GM18511 (cell line): ENCODE results near the gene ETV4.

Experiments
- ATAC-seq: cut with Tn5 transposase; IDR thresholded peaks from one replicate; pipeline ENCODE4 v1.9.1; 2021; ENCODE audit warnings: mild to moderate bottlenecking, moderate library complexity; ENCODE audit not compliant: unreplicated experiment

The ETV4 gene

DNA sequence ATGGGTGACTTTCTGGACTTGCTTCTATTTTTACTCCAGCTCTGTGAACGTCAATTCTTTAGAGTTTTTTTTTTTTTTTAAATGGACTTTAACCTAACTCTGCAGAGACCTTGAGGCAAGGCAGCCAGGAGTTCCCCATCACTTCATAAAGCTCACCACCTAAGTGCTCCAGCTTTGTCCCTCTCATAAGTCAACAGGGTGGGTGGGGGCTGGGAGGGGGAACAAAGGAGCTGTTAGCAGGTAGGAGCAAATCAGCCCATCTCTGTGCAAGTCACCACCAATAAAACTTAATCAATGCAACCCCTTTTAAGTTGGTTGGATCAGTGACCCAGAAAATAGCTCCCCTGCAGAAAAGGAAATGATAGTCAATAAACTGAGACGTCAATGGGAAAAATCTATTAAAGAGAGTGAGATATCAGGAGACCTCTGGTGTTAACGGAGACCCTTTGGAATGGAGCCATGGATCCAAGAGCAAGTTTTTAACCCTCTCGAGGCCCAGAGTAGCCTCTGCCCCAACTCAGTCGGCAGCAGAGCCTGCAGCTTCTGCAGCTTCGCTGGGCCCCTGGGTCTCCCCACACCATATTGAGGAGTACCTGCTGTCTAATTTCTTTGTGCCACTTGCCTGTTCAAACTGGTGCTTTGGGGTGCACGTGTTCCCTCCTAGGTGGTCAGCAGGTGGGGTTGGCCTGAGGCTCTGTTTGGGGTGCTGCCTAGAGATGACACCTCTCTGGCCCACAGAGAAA, 27.6 kb upstream of the ETV4 start:
- ATAC-seq = no peak

DNA sequence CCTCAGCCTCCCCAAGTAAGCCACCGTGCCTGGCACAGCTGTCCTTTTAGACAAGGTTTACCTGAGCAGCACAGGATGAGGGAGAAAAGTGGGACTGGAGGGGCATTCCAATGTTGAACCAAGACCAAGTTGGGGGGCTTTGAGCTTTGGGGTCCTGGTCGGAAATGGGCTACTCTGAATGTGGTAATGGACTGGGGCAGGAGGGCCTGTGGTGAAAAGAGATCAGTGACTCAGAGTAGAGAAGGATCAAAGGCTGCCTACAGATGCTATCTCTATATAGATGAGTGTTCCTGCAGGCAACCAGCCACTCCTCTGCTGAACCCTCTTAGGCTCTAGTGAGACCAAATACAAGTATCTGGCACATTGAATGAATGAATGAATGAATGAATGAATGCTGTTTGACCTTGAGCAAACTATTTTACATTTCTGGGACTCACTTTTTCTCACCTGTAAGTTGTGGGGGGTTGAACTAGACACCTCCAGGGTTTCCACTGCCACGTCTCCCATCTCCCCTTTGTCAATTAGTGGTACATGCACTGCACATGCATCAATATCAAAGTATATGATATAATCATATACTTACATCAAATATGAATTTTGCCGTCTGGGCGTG, 26.3 kb upstream of the ETV4 start:
- ATAC-seq = no peak

DNA sequence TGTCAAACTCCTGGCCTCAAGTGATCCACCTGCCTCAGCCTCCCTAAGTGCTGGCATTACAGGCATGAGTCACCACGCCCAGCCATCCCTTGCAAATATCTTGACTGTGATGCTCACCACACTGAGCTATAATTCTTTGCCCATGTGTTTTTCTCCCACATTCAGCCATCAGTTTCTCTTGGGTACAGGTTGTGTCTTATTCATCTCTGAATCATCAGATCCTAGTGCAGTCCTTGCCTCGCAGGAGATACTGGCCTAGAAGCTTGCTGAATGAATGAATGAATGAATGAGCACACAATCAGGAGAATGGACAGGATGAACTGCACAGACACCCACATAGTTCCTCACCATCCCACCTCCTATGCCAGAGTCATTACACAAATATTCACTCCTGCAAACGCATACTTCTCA, 24.4 kb upstream of the ETV4 start:
- ATAC-seq = no peak

DNA sequence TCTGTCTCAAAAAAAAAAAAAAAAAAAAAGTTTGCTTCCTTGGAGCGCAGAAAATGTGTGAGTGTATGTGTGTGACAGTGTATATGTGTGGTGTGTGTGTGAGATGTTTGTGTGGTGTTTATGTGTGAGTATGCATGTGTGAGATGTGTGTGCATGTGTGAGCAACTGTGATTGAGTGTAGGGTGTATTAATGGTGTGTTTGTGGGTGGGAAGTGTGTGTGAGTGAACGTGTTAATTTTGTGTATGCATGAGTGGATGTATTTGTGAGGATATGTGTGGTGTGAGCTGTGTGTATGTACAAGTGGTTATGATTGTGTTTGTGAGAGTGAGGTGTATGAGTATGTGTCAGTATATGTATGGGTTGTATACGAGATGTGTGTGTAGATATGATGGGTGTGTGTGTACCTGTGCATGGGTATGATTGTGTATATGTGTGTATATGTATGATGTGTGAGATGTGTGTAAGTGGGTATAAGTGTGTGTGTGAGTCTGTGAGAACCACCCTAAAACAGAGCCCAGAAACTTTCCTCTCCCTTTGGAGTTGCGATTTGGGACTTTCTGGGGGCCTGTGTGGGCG, 22.5 kb upstream of the ETV4 start:
- no peak for ATAC-seq

DNA sequence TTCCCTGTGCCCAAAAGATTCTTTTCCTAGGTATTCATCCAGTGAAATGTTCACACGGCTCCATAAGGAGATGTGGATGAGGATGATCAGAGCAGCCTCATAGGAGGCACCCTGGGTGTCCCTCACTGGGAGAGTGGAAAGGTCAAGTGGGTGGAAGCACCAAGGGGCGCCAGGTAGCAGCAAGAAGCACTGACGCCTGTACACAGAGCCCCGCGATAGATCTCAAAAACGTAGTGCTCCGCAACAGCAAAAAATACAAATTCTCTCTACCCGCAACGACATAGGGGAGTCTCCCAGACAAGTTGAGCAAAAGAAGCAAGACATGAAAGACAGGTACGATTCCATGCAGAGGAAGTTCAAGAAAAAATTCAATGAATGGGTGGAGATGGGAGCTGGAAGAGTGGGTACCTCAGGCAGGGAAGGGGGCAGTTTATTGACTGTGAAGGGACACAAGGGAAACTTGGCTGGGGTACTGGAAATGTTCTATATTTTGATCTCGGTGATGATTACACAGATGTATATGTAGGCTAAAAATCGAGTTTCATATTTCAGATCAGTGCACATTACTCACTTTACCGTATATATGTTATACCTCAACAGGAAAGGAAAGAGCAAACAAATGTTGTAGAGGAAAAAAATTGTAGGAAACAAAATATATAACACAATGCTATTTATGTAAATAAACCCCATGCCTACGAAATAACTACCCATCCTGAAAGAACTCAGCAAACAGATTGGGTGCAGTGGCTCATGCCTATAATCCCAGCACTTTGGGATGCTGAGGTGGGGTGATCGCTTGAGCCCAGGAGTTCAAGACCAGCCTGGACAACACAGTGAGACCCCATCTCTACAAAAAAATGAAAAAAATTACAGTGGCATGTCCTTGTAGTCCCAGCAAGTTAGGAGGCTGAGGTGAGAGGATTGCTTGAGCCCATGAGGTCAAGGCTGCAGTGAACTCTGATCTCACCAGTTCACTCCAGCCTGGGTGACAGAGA, 17.8 kb upstream of the ETV4 start:
- ATAC-seq = no peak

DNA sequence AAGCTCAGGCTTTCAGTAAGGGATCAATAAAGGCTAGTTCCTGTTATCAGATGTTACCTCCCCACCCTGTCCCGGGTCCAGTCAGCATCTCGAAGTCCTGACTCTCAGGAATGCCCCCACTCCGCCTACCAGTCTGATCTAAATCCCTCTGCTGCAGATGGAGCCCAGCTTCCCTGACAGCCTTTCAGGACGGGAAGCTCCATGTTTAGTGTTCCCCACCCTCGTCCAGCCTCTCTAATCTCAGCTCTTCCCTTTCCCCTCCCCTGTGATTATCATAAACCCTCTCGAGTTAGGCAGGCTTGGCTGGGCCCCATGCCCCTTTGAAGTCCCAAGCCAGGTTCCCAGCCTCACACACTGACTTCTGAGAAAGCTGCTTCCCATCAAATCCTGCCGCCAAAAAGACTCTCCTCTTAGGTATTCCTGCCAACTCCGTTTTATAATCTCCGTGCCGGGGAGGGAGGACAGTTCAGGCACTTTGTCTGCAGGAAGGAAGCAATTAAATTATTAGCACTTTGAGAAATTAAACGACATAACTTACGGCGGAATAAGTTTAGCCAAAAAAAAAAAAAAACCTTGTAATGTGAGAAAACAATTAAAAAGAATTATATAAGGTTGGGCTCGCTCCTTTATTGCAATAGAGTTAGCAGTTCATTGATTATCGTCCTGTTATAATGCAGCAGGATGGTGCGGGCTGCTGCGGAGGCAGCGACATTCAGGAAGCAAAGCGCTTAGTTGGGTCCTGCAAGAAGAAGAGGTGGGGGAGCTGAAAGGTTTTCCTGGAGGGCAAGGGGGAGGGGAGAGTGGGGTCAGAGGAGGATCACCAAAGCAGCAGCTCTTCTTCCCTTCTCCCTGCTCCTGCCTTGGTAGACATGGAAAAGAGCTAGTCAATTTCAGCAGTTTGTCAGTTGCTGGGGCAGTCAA, 16.8 kb upstream of the ETV4 start:
- no peak for ATAC-seq

DNA sequence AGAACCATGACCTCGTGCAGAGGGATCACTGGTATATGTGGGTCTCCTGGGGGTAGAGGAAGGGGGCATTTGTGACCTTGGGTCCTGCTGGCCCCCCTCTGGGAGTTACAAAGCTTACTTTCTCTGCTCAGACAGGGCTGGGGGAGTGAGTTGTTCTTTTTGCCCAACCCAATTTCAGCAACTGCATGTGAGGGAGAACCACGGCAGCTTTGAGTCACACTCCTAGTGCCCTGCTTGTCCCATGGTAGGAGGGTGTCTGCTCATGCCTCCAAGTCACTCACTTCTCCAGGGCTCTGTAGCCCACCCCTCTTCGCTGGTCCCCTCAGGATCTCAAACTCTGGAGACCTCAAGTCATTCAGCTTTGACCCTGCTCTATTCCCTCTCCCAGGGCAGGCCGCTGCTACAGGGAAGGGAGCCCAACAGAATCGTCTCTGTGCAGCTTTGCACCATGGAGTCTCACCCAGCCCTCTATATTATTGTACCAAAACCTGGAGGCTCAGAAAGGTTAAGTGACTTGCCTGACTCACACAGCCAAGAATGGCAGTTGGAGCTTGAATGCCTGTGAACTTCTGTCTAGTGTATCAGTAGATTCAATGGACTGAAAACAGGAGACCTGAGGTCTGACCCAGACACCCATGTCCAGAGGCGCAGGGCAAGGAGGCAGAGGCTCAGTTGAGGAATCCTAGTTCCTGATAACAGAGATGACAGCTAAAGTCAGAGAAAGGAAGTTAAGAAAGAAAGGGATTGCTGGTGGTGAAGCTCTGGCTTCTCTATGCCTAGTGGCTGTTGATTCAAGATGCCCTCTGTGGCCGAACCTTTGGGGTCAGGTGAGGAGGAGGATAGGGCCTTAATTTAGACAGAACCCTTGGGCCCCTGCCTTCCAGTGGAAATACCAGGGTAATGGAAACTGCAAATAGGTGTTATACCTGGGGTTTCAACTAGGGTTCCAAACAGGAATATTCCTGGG, 14.6 kb upstream of the ETV4 start:
- ATAC-seq = no peak

DNA sequence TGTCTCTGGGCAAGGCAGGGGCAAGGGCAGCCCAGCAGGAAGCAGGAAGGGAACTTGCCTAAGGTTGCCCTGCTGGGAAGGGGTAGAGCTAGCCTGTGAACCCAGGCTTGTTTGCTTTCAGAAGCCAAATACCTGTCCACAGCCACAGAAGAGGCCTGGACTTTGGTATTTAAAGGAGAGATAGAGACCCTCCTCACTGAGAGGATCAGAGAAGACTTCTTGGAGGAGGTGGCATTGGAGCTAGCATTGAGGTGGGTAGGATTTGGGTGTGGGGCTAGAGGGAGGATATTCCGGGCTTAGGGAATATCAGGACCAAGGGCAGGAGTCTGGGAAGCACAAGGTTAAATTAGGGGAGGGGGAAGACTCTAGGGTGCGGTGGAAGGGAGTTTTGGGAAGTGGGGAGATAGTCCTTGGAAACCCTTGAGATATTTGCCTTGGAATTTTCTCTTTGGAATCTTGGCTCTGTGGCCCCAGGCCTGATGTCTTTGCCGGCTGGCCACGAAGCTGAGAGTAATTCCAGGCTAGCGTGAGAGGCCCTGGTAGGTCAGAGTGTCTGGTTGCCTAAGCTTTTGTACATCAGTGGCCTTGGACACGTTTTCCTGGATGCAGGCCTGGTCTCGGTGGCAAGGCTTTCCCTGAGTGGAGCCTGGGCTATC, 13.1 kb upstream of the ETV4 start:
- ATAC-seq = no peak

DNA sequence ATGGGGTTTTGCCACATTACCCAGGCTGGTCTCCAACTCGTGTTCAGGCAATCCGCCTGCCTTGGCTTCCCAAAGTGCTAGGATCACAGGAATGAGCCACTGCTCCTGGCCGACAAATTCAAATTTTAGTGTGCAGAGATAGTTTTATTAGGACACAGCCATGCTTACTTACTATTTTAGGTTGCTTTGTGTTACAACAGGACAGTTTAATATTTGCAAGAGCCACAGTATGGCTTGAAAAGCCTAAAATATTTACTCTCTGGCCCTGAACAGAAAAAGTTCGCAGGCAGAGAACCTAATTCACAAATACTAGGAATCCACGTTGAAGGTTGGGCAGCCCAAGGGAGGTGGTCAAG, 12.6 kb upstream of the ETV4 start:
- ATAC-seq = no peak

DNA sequence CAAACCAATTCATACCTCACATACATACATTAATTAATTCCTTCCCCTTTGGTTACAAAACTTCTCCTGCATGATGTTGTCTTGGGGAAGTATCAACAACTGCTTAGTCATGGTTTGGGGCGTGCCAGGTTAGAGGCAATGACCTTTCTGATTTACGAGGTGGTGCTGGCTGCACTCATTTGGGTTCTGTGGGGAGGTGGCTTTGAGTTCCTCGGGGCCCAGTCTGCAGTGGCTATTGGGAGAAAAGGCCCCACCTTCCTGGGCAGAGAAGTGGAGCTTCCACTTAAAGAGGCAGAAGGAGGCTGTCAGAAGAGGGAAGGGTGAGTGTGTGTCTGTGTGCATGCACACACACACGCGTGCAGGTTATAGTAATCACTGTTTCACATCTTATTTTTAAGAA, 10.2 kb upstream of the ETV4 start:
- ATAC-seq = no peak

DNA sequence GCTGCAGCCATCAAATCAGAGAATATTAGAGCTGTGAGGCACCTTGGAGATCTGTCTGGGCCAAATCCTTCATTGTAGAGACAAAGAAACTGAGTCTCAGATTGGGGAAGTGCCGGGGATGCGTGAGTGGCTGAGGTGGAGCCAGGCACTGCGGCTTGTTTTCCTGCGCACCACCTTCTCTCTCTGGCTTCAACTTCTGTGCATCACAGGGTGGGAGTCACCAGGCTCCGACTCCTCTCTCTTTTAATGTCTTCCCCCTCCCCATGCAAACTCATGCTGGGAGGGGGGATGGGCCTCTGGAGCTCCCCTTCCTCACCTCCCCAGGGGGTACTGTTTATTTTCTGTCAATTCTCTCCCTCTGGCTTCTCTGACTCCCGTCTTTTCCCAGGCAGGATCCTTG, 8.7 kb upstream of the ETV4 start:
- no peak for ATAC-seq

DNA sequence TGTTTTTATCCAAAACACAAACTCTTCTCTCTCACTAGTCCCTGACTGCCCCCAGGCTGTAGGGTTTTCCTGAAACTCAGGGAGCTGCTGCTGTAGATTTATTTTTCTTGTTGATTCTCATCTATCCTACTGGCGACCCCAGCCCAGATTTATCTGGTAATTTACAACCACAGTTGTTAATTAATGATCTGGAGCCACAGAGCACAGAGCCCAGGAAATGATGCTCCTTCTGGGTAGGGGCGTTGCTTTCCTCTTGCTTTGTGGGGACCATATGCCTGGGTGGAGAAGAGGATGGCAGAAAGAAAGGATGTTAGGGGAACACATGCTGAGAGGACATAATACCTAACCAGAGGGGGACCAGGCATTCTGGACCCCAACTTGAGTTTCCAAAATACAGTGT, 7.4 kb upstream of the ETV4 start:
- ATAC-seq = no peak

DNA sequence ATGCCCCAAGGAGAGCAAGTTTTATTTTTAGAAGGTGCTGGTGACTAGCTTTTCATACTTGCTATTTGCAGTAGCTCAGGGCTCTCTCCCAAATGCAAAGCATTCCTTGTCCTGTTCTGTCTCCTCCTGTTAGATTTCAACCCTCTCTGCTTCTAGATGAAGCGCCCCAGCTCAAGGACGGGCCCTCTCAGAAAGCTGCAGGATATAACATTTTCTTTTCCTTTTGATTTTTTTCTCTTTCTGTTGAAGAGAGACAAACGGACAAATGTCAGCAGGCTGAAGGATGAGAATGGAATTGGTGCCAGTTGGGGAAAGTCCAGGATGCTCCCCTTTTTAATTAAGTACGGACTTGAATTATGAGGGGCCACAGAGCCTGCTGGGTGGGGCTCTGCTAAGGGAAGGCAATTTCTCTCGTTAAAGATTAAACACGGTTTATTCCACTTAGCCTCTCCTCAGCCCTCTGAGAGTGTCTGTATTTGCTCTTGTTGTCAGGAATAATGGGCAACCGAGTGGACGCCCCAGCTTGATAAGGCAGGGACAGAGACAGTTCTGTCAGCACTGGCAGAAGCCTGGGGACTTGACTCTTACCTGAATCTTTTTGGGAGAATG, 6.2 kb upstream of the ETV4 start:
- no peak for ATAC-seq

DNA sequence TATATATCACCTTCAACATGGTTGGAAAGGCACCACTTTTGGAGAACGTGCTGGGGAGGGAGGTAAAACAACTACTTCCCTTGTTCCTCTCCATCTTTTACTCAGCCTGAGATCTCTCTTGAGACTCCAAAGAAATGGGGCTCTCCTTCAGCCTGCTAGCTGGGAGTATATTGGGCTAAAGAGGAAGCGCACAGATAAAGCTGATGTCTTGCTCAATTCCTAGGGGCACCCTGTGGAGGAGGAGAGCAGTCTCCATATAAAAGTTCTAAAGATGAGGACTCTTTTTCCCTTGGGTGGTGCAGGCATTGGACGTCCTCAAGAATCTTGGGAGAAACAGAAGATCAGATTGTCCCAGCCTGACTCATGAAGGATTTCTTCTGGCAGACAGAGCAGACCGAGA, 4.6 kb upstream of the ETV4 start:
- no peak for ATAC-seq

DNA sequence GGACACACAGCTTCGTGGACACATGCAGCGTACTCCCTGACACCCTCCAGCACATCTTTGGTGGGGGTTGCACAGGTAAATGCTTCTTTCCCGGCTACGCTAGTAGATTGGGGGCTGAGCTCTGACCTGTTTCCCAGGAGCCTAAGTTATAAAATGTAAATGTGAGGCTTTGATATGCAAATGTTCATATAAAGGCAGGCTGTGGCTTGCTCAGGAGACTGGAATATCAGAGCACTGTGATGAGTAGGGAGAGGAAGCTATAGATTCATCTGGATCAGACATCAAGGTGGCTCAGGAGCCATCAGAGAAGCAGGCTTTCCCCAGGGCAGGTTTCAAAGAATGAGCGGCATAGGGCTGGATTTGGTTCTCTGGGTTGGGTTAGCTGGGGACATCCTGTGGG, 3.4 kb upstream of the ETV4 start:
- no peak for ATAC-seq

DNA sequence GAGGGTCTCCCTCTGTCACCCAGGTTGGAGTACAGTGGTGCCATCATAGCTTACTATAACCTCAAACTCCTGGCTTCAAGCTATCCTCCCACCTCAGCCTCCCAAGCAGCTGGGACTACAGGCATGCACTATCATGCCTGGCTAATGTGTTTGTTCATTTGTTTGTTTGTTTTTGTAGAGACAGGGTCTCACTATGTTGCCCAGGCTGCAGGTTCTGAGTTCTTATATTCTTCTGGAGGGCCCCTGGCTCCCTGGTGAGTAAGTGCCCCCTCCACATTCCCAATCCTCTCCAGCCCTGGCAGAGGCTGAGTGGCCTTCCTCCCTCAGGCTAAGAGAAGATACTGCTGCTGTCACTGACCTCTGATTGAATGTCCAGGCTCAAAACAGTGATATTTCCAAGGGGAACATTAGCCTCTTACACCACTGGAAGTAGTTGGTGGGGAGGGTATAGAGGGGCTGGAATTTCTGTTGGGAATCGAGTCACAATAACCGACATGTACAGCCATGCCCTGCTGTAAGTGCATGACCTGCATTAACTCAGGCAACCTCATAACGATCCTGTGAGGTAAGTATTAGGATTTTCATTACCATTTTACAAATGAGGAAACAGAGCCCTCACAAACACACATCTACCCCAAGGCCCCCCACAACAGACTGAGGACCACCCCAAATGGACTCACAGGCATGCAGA, 2.7 kb upstream of the ETV4 start:
- ATAC-seq = no peak

DNA sequence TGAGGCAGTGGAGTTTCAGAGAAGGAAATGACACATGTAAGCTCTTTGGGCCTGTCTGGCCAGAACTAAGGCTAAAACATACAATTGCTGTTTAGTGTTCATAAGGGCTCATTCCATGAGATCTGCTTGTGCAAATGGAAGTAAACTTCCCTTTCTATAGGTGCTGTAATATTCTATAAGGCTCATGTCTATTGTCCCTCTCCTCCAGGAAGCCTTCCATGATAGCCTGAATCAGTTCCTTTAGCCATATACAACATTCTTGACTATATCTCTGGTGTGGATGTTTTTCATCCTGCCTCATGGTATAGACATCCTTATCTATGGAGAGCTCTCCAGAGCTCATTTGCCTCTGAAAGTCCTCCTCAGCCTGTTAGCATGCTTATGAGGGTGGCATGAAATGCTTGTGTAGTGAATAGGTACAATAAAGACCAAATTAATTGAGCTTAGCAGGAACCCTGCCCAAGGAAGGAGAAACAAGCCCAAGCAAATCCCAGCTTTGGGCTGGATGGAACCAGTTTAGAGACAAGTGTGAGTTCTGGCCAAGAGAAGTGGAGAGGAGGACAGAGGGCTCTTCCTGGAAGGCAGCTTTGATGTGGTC, 1.6 kb upstream of the ETV4 start:
- ATAC-seq = no peak
